IgD-negative memory B cell (primary cell): ENCODE results near the gene RNH1. TPM values are rescaled to one million over a fixed set of nuclear protein-coding genes. Genes with fewer than 3 reads are reported as not detected.
A peak's percentile ranks its signal among the peaks of the same experiment; 100 is the strongest.

ENCODE experiments used
- H3K27ac Mint-ChIP-seq, 3 donors: one replicate each; pipeline ENCODE4 v1.8.0; 2020 to 2022; ENCODE audit warnings: mild to moderate bottlenecking in 3 of 3, mixed read lengths in 3 of 3, moderate library complexity in 1 of 3
- H3K27me3 Mint-ChIP-seq: one replicate; pipeline ENCODE4 v1.8.0; 2021; ENCODE audit warnings: mixed read lengths
- H3K36me3 Mint-ChIP-seq: one replicate; pipeline ENCODE4 v1.8.0; 2020; ENCODE audit warnings: mild to moderate bottlenecking, mixed read lengths
- H3K4me1 Mint-ChIP-seq, 3 donors: one replicate each; pipeline ENCODE4 v1.8.0; 2020 to 2022; ENCODE audit warnings: mixed read lengths in 3 of 3, mild to moderate bottlenecking in 1 of 3
- H3K4me3 Mint-ChIP-seq, 4 donors: one replicate each; pipeline ENCODE4 v1.8.0; 2020 to 2022; ENCODE audit warnings: mild to moderate bottlenecking in 4 of 4, mixed read lengths in 4 of 4, moderate library complexity in 3 of 4
- H3K9me3 Mint-ChIP-seq, 3 donors: one replicate each; pipeline ENCODE4 v1.8.0; 2020 to 2021; ENCODE audit warnings: mixed read lengths in 3 of 3, mild to moderate bottlenecking in 1 of 3
- polyA plus RNA-seq: library from polyadenylated mRNA; unstranded; fragments of 300-500 nt; fragmentation: Illumina TruSeq; gene quantifications from one replicate; pipeline ENCODE4 v1.2.3, GENCODE V29; 2021

RNH1 gene
- polyA plus RNA-seq, 1 donor from 2014 or later: 202 TPM

GRCh38 chr11:532986-533585 is 26.0 kb upstream of the RNH1 start:
- H3K4me1 Mint-ChIP-seq: peaks cover 2 to 6% (median 5%) of the 10 kb centered on the region in 3 donors
- H3K36me3 Mint-ChIP-seq: peaks cover 2% of the 10 kb centered on the region
- no peaks in the 10 kb centered on the region for H3K9me3 Mint-ChIP-seq
- H3K27ac Mint-ChIP-seq: peak overlapping the region in 1 of 3 donors; percentile 85
- peak overlapping the region in 2 of 4 donors; percentile 41 to 45 for H3K4me3 Mint-ChIP-seq
- no peaks in the 10 kb centered on the region for H3K27me3 Mint-ChIP-seq

GRCh38 chr11:532527-532985 is 25.5 kb upstream of the RNH1 start:
- Mint-ChIP-seq H3K4me1 (peaks cover 2 to 5% (median 2%) of the 10 kb centered on the region in 3 donors), H3K36me3 (peaks cover 2% of the 10 kb centered on the region), H3K27me3 (no peaks in the 10 kb centered on the region), H3K9me3 (no peaks in the 10 kb centered on the region), H3K4me3 (peak overlapping the region in 1 of 4 donors; percentile 70), H3K27ac (peak overlapping the region in 1 of 3 donors; percentile 21)

- peaks cover 2% of the 10 kb centered on the region for H3K36me3 Mint-ChIP-seq
- peak overlapping the region in 1 of 3 donors; percentile 80 for H3K27ac Mint-ChIP-seq
- H3K4me1 Mint-ChIP-seq: peaks cover 0 to 5% (median 2%) of the 10 kb centered on the region in 3 donors
- H3K4me3 Mint-ChIP-seq: peak overlapping the region in 2 of 4 donors; percentile 28 to 70
- no peaks in the 10 kb centered on the region for H3K9me3 Mint-ChIP-seq
- no peaks in the 10 kb centered on the region for H3K27me3 Mint-ChIP-seq
Observed at GRCh38 chr11:531919-532526, 25.0 kb upstream of the RNH1 start.

GRCh38 chr11:530960-531831 is 24.2 kb upstream of the RNH1 start:
- H3K4me1 Mint-ChIP-seq: peaks cover 0 to 3% (median 2%) of the 10 kb centered on the region in 3 donors
- H3K27me3 Mint-ChIP-seq: no peaks in the 10 kb centered on the region
- H3K4me3 Mint-ChIP-seq: peak overlapping the region in 2 of 4 donors; percentile 28 to 70
- peaks cover 2% of the 10 kb centered on the region for H3K36me3 Mint-ChIP-seq
- peak overlapping the region in 1 of 3 donors; percentile 80 for H3K27ac Mint-ChIP-seq
- no peaks in the 10 kb centered on the region for H3K9me3 Mint-ChIP-seq

GRCh38 chr11:529728-530411 is 22.8 kb upstream of the RNH1 start:
- H3K4me1 Mint-ChIP-seq: peaks cover 0 to 2% (median 0%) of the 10 kb centered on the region in 3 donors

GRCh38 chr11:528815-529727 is 22.0 kb upstream of the RNH1 start:
- H3K4me1 Mint-ChIP-seq: peaks cover 0 to 2% (median 0%) of the 10 kb centered on the region in 3 donors
- peak overlapping the region in 1 of 4 donors; percentile 32 for H3K4me3 Mint-ChIP-seq
- H3K36me3 Mint-ChIP-seq: peaks cover 2% of the 10 kb centered on the region
- no peaks in the 10 kb centered on the region for H3K27me3 Mint-ChIP-seq
- no peaks in the 10 kb centered on the region for H3K9me3 Mint-ChIP-seq
- peak overlapping the region in 1 of 3 donors; percentile 42 for H3K27ac Mint-ChIP-seq

More at GRCh38 chr11:529728-530411, 22.8 kb upstream of the RNH1 start:
- Mint-ChIP-seq H3K27ac (peak overlapping the region in 1 of 3 donors; percentile 18), H3K4me3 (no peak overlapping the region), H3K27me3 (no peaks in the 10 kb centered on the region), H3K36me3 (peaks cover 2% of the 10 kb centered on the region), H3K9me3 (no peaks in the 10 kb centered on the region)

GRCh38 chr11:528166-528814 is 21.2 kb upstream of the RNH1 start:
- no peaks in the 10 kb centered on the region for H3K27me3 Mint-ChIP-seq
- peaks cover 0 to 2% (median 0%) of the 10 kb centered on the region in 3 donors for H3K4me1 Mint-ChIP-seq
- H3K27ac Mint-ChIP-seq: peak overlapping the region in 1 of 3 donors; percentile 42
- peaks cover 2% of the 10 kb centered on the region for H3K36me3 Mint-ChIP-seq
- no peaks in the 10 kb centered on the region for H3K9me3 Mint-ChIP-seq
- H3K4me3 Mint-ChIP-seq: no peak overlapping the region

GRCh38 chr11:526192-526591 is 19.1 kb upstream of the RNH1 start:
- H3K27ac Mint-ChIP-seq: peak overlapping the region in 2 of 3 donors; percentile 5 to 51
- H3K4me3 Mint-ChIP-seq: no peak overlapping the region
- H3K9me3 Mint-ChIP-seq: no peaks in the 10 kb centered on the region
- H3K27me3 Mint-ChIP-seq: no peaks in the 10 kb centered on the region
- H3K36me3 Mint-ChIP-seq: no peaks in the 10 kb centered on the region
- peaks cover 0 to 1% (median 0%) of the 10 kb centered on the region in 3 donors for H3K4me1 Mint-ChIP-seq

- Mint-ChIP-seq H3K9me3 (no peaks in the 10 kb centered on the region), H3K27me3 (no peaks in the 10 kb centered on the region), H3K36me3 (no peaks in the 10 kb centered on the region), H3K4me1 (peaks cover 2 to 4% (median 3%) of the 10 kb centered on the region in 3 donors), H3K4me3 (no peak overlapping the region), H3K27ac (peak overlapping the region in 1 of 3 donors; percentile 72)
Observed at GRCh38 chr11:521177-521688, 14.2 kb upstream of the RNH1 start.

- Mint-ChIP-seq H3K36me3 (no peaks in the 10 kb centered on the region), H3K27me3 (no peaks in the 10 kb centered on the region), H3K4me1 (peaks cover 2 to 4% (median 3%) of the 10 kb centered on the region in 3 donors), H3K27ac (peak overlapping the region in 2 of 3 donors; percentile 39 to 72), H3K4me3 (peak overlapping the region in 1 of 4 donors; percentile 17), H3K9me3 (no peaks in the 10 kb centered on the region)
Observed at GRCh38 chr11:520428-521176, 13.6 kb upstream of the RNH1 start.

GRCh38 chr11:518463-519202 is 11.6 kb upstream of the RNH1 start:
- no peaks in the 10 kb centered on the region for H3K27me3 Mint-ChIP-seq
- H3K9me3 Mint-ChIP-seq: no peaks in the 10 kb centered on the region
- H3K27ac Mint-ChIP-seq: peak overlapping the region; percentile 73 to 89 (median 76)
- no peaks in the 10 kb centered on the region for H3K36me3 Mint-ChIP-seq
- H3K4me3 Mint-ChIP-seq: peak overlapping the region; percentile 75 to 82 (median 77)
- peaks cover 2 to 4% (median 3%) of the 10 kb centered on the region in 3 donors for H3K4me1 Mint-ChIP-seq
